Spleen (tissue), 11 donors: Measurements from ENCODE around the gene DENR. TPM values are rescaled to one million over a fixed set of nuclear protein-coding genes. Genes with fewer than 3 reads are reported as not detected.

Experiments
- DNase-seq: peaks from one replicate; pipeline ENCODE4 v3.0.0-alpha.2; 2020
- H3K27ac ChIP-seq, 8 donors: fragments of 200-600 bp; sonication (generic) in 7 of 8; 1 replicate in 4 of 8; 2 replicates in 4 of 8; pipeline versions ENCODE4 v1.5.0 to v1.8.0; 2016 to 2021; ENCODE audit warnings: inconsistent platforms in 4 of 8, mild to moderate bottlenecking in 4 of 8, moderate library complexity in 1 of 8
- H3K27me3 ChIP-seq, 7 donors: fragments of 200-600 bp; sonication (generic) in 6 of 7; replicated peaks in 1 of 7; 1 replicate in 4 of 7; 2 replicates in 3 of 7; pipeline versions ENCODE4 v1.5.0 to v1.8.0; 2016 to 2021; ENCODE audit warnings: inconsistent platforms in 3 of 7, mild to moderate bottlenecking in 1 of 7
- H3K36me3 ChIP-seq, 6 donors: fragments of 200-600 bp; sonication (generic) in 5 of 6; 1 replicate in 4 of 6; 2 replicates in 2 of 6; pipeline versions ENCODE4 v1.5.0 to v1.8.0; 2016 to 2021; ENCODE audit warnings: inconsistent platforms in 2 of 6
- H3K4me1 ChIP-seq, 6 donors: fragments of 200-600 bp; sonication (generic) in 5 of 6; 1 replicate in 3 of 6; 2 replicates in 3 of 6; pipeline versions ENCODE4 v1.5.0 to v1.8.0; 2016 to 2021; ENCODE audit warnings: inconsistent platforms in 3 of 6
- H3K4me3 ChIP-seq, 8 donors: fragments of 200-600 bp; sonication (generic) in 7 of 8; 1 replicate in 4 of 8; 2 replicates in 4 of 8; pipeline versions ENCODE4 v1.5.0 to v1.8.0; 2016 to 2021; ENCODE audit warnings: inconsistent platforms in 4 of 8, mild to moderate bottlenecking in 4 of 8, moderate library complexity in 2 of 8
- H3K9me3 ChIP-seq, 8 donors: fragments of 200-600 bp; sonication (generic) in 7 of 8; 1 replicate in 4 of 8; 2 replicates in 4 of 8; pipeline versions ENCODE4 v1.5.0 to v1.8.0; 2016 to 2021; ENCODE audit warnings: inconsistent platforms in 4 of 8
- CTCF ChIP-seq, 11 experiments: fragments of 200-600 bp in 7 of 11; fragments of 450-650 bp in 4 of 11; sonication (generic) in 4 of 11; IDR thresholded peaks in 8 of 11; conservative IDR thresholded peaks in 3 of 11; 1 replicate in 7 of 11; 2 replicates in 4 of 11; pipeline versions ENCODE4 v1.4.0 to v1.8.0; 2016 to 2021; ENCODE audit warnings: antibody characterized with exemption in 11 of 11, inconsistent platforms in 4 of 11, mild to moderate bottlenecking in 1 of 11
- POLR2A ChIP-seq, 3 donors: fragments of 450-650 bp; IDR thresholded peaks; one replicate each; pipeline ENCODE4 v1.5.1; 2017; ENCODE audit warnings: antibody characterized with exemption in 3 of 3, mild to moderate bottlenecking in 1 of 3
- POLR2AphosphoS5 ChIP-seq, 3 donors: sonication (generic); formaldehyde crosslinking; IDR thresholded peaks; one replicate each; pipeline ENCODE4 v1.5.1; 2017; ENCODE audit warnings: antibody characterized with exemption in 3 of 3
- WGBS, 5 donors: extraction: QIAGEN DNeasy Blood & Tissue Kit in 3 of 5; methylation state at CpG; one replicate each; pipeline versions ENCODE4 v1.1.5 to v1.1.7; 2013 to 2018; 5-methylcytosine and 5-hydroxymethylcytosine counted together
- intact Hi-C: fragments of 100-400 bp; cut with DNase I; formaldehyde crosslinking; loops from one replicate; pipeline ENCODE4 v1.15.0; 2023; ENCODE audit warnings: low total_unique reads
- polyA plus RNA-seq, 3 donors: library from polyadenylated mRNA; stranded (reverse); fragments of 200-250 nt; gene quantifications; one replicate each; pipeline ENCODE4 v1.2.1, GENCODE V29; 2013
- small RNA-seq, 4 donors: library from RNA; depleted of rRNA; stranded (forward); fragments of <200 nt; gene quantifications; one replicate each; pipeline ENCODE3, GENCODE V24; 2016
- total RNA-seq, 7 donors: library from RNA; depleted of rRNA in 3 of 7; stranded (reverse); fragments of >200 nt in 3 of 7; fragmentation: NEBNext Ultra II Directional in 4 of 7; extraction: Animal tissue kit (Norgen Biotek cat#: 25700) in 4 of 7; gene quantifications; one replicate each; pipeline versions ENCODE4 v1.1.0 to v1.2.1, GENCODE V29; 2016 to 2021
- donor health status: healthy with polysubstance abuse.
- donor health status: DM: no; HTN: no; CAD: no; lungs with moderate emphysema.
- donor health status: DM: no; HTN: no; CAD: no.
- donor health status: Bipolar disorder and iron deficiency.
- donor health status: healthy.
- donor health status: DM: no; HTN: no; CAD: no.
- donor health status: DM: yes; HTN: yes; CAD: no.

Gene DENR
- total and polyA plus RNA-seq, 10 donors: 26.6 to 41.7 (median 35.9) TPM

GRCh38 chr12:122819209-122819785, 66.7 kb downstream of the DENR start:
- TF ChIP-seq POLR2AphosphoS5 (IDR thresholded peaks at IDR 0.05) (no peak), CTCF (IDR thresholded peaks at IDR 0.05 in 8 of 11, conservative IDR thresholded peaks at IDR 0.05 in 3 of 11) (no peak), POLR2A (IDR thresholded peaks at IDR 0.05) (no peak)
- no peaks in the 10 kb centered on the region for H3K36me3 ChIP-seq
- no peak for DNase-seq
- WGBS, 5 donors: 61 to 84% (median 79%) methylated on average over 10 of the region's 10 CpGs
- no peaks in the 10 kb centered on the region for H3K9me3 ChIP-seq
- intact Hi-C loops: no loop called here
- H3K27ac ChIP-seq: no peak overlapping the region
- no peak overlapping the region for H3K4me3 ChIP-seq
- H3K27me3 ChIP-seq: no peaks in the 10 kb centered on the region
- H3K4me1 ChIP-seq: peaks cover 0 to 37% (median 14%) of the 10 kb centered on the region in 6 donors

GRCh38 chr12:122820138-122820537, 67.5 kb downstream of the DENR start:
- Histone ChIP-seq H3K9me3 (no peaks in the 10 kb centered on the region), H3K4me1 (peaks cover 0 to 37% (median 14%) of the 10 kb centered on the region in 6 donors), H3K36me3 (no peaks in the 10 kb centered on the region), H3K4me3 (peak overlapping the region in 1 of 8 donors; percentile 18), H3K27me3 (no peaks in the 10 kb centered on the region), H3K27ac (peak overlapping the region in 4 of 8 donors; percentile 49 to 73 (median 66))
- no peak for DNase-seq
- intact Hi-C loops: no loop called here
- WGBS, 5 donors: 65 to 82% (median 76%) methylated on average over 8 of the region's 8 CpGs
- TF ChIP-seq POLR2A (IDR thresholded peaks at IDR 0.05): no peak

Small RNAs within 50 kb of the gene (small RNA-seq; reads per million reads assigned to genes)
- 0 reads per million in 4 donors for gene AC026333.2
- 0 reads per million in 4 donors for gene RF00019

Other genes starting within 250 kb of the DENR start
- gene RSRC2, start 225.9 kb upstream of the DENR start, total RNA-seq: 100 to 1,000 TPM in 1 of 7 donors, 10 to 100 TPM in 6; 65.7 to 104 (median 88.1) TPM
- gene RSRC2, start 225.9 kb upstream of the DENR start, polyA plus RNA-seq: 10 to 100 TPM; 39.3 to 59.0 (median 51.8) TPM
- 10 to 100 TPM; 22.7 to 46.1 (median 29.9) TPM for gene KNTC1, start 225.6 kb upstream of the DENR start, total RNA-seq
- gene KNTC1, start 225.6 kb upstream of the DENR start, polyA plus RNA-seq: 10 to 100 TPM; 13.4 to 25.3 (median 16.9) TPM
- 10 to 100 TPM in 6 of 7 donors, 1 to 10 TPM in 1; 9.9 to 43.0 (median 20.7) TPM for gene HCAR2, start 49.5 kb upstream of the DENR start, total RNA-seq
- gene HCAR2, start 49.5 kb upstream of the DENR start, polyA plus RNA-seq: 1 to 10 TPM in 2 of 3 donors, under 1 TPM in 1; 0.53 to 1.8 (median 1.0) TPM
- gene HCAR3, start 36.0 kb upstream of the DENR start, total RNA-seq: 10 to 100 TPM; 12.1 to 92.8 (median 33.9) TPM
- 1 to 10 TPM in 2 of 3 donors, under 1 TPM in 1; 0.36 to 2.5 (median 1.0) TPM for gene HCAR3, start 36.0 kb upstream of the DENR start, polyA plus RNA-seq
- 10 to 100 TPM in 2 of 7 donors, 1 to 10 TPM in 5; 1.5 to 10.8 (median 4.4) TPM for gene HCAR1, start 22.0 kb upstream of the DENR start, total RNA-seq
- under 1 TPM; 0.26 to 0.70 (median 0.53) TPM for gene HCAR1, start 22.0 kb upstream of the DENR start, polyA plus RNA-seq
- 1 to 10 TPM; 1.0 to 2.2 (median 1.6) TPM for gene CCDC62, start 21.7 kb downstream of the DENR start, total RNA-seq
- gene CCDC62, start 21.7 kb downstream of the DENR start, polyA plus RNA-seq: under 1 TPM; 0.52 to 0.54 (median 0.52) TPM
- 10 to 100 TPM; 40.3 to 65.2 (median 48.0) TPM for gene HIP1R, start 82.6 kb downstream of the DENR start, total RNA-seq
- gene HIP1R, start 82.6 kb downstream of the DENR start, polyA plus RNA-seq: 10 to 100 TPM; 42.2 to 65.9 (median 65.1) TPM
- gene VPS37B, start 143.3 kb downstream of the DENR start, total RNA-seq: 10 to 100 TPM; 43.4 to 67.5 (median 54.2) TPM
- 10 to 100 TPM; 24.8 to 42.7 (median 29.6) TPM for gene VPS37B, start 143.3 kb downstream of the DENR start, polyA plus RNA-seq
- gene ABCB9, start 213.6 kb downstream of the DENR start, total RNA-seq: 1 to 10 TPM; 4.1 to 6.2 (median 5.5) TPM
- gene ABCB9, start 213.6 kb downstream of the DENR start, polyA plus RNA-seq: 1 to 10 TPM; 1.5 to 2.8 (median 1.7) TPM
- gene OGFOD2, start 222.4 kb downstream of the DENR start, total RNA-seq: 10 to 100 TPM in 6 of 7 donors, 1 to 10 TPM in 1; 9.5 to 24.7 (median 20.4) TPM
- gene OGFOD2, start 222.4 kb downstream of the DENR start, polyA plus RNA-seq: 10 to 100 TPM; 18.5 to 32.3 (median 28.1) TPM
- 100 to 1,000 TPM; 150 to 202 (median 181) TPM for gene ARL6IP4, start 227.9 kb downstream of the DENR start, total RNA-seq
- 100 to 1,000 TPM; 308 to 419 (median 377) TPM for gene ARL6IP4, start 227.9 kb downstream of the DENR start, polyA plus RNA-seq